K562 (cell line): ENCODE results near the gene RGS14. TPM values are rescaled to one million over a fixed set of nuclear protein-coding genes. Genes with fewer than 3 reads are reported as not detected.

Experiments used
- ELF1 ChIP-seq: fragments of 200-800 bp; sonication (Bioruptor generic); IDR thresholded peaks from 2 replicates; pipeline ENCODE4 v1.6.1; 2016; ENCODE audit warnings: missing genetic modification characterization, missing compliant biosample characterization
- HDAC8 ChIP-seq: fragments of 450-650 bp; IDR thresholded peaks from 2 replicates; pipeline ENCODE4 v1.6.1; 2016; ENCODE audit warnings: mild to moderate bottlenecking, missing genetic modification characterization, moderate library complexity, missing compliant biosample characterization
- KAT7 ChIP-seq: sonication (generic); formaldehyde crosslinking; IDR thresholded peaks from 2 replicates; pipeline ENCODE4 v1.8.0; 2022; ENCODE audit warnings: missing genetic modification reagents, mild to moderate bottlenecking, borderline replicate concordance
- MAZ ChIP-seq, 2 experiments: fragments of 450-650 bp in 1 of 2; sonication (generic) in 1 of 2; formaldehyde crosslinking; IDR thresholded peaks in 1 of 2; conservative IDR thresholded peaks in 1 of 2; 2 replicates each; pipeline versions ENCODE4 v1.4.0 to v1.5.0; 2020; ENCODE audit warnings: mild to moderate bottlenecking in 1 of 2, missing genetic modification reagents in 1 of 2
- NUFIP1 ChIP-seq: fragments of 450-650 bp; IDR thresholded peaks from 2 replicates; pipeline ENCODE4 v1.6.1; 2018; ENCODE audit not compliant: partially characterized antibody
- SMAD1 ChIP-seq: fragments of 150-350 bp; IDR thresholded peaks from 2 replicates; pipeline ENCODE4 v1.6.1; 2014; ENCODE audit warnings: low read length, low read depth; ENCODE audit not compliant: partially characterized antibody
- SREBF1 ChIP-seq: fragments of 150-350 bp; IDR thresholded peaks from 2 replicates; pipeline ENCODE4 v1.6.1; 2014; ENCODE audit warnings: antibody characterized with exemption, low read depth, low read length, borderline replicate concordance
- SUPT5H ChIP-seq: fragments of 450-650 bp; IDR thresholded peaks from 2 replicates; pipeline ENCODE4 v1.6.1; 2016
- TEAD1 ChIP-seq, 2 experiments: fragments of 450-650 bp in 1 of 2; sonication (generic) in 1 of 2; formaldehyde crosslinking; IDR thresholded peaks; 2 replicates each; pipeline versions ENCODE4 v1.4.0 to v1.8.0; 2020 to 2022; ENCODE audit warnings: mild to moderate bottlenecking in 2 of 2, missing genetic modification reagents in 1 of 2
- TFAM ChIP-seq: fragments of 250-450 bp; sonication (Bioruptor Pico); conservative IDR thresholded peaks from 2 replicates; pipeline ENCODE4 v1.5.0; 2021; ENCODE audit warnings: mild to moderate bottlenecking, moderate library complexity
- polyA plus RNA-seq, 8 experiments: library from polyadenylated mRNA; depleted of rRNA in 4 of 8; stranded (reverse) in 5 of 8; unstranded in 3 of 8; fragments of >200 nt; fragmentation: Nextera tagmentation in 2 of 8; fragmentation: Illumina TruSeq in 1 of 8; extraction: Ambion mirVana in 2 of 8; extraction: Trizol in 1 of 8; gene quantifications; 2 replicates each; pipeline versions ENCODE4 v1.2.1 to v1.2.3, GENCODE V29; 2011 to 2014; ENCODE audit warnings: inconsistent platforms in 1 of 8, missing spikeins in 1 of 8
- total RNA-seq, 7 experiments: library from RNA; depleted of rRNA in 6 of 7; stranded (reverse); fragments of >200 nt in 6 of 7; fragmentation: Illumina TruSeq in 2 of 7; extraction: Trizol in 2 of 7; gene quantifications; 2 replicates each; pipeline versions ENCODE4 v1.2.1 to v1.2.3, GENCODE V29; 2011 to 2021; ENCODE audit warnings: low replicate concordance in 1 of 7
- TF ChIP-seq, protein P1 (sequence below), 2 experiments: fragments of 150-350 bp in 1 of 2; IDR thresholded peaks; 2 replicates each; pipeline ENCODE4 v1.6.1; 2012 to 2016; ENCODE audit warnings: low read depth in 2 of 2, low read length in 2 of 2, mild to moderate bottlenecking in 1 of 2, moderate library complexity in 1 of 2
- TF ChIP-seq, protein P2 (sequence below): fragments of 450-650 bp; IDR thresholded peaks from 2 replicates; pipeline ENCODE4 v1.6.1; 2014; ENCODE audit warnings: low read depth, mild to moderate bottlenecking, moderate library complexity, borderline replicate concordance
- TF ChIP-seq, protein P3 (sequence below), 2 experiments: IDR thresholded peaks; 2 replicates each; pipeline ENCODE4 v1.6.1; 2012; ENCODE audit warnings: improper control_type of control experiment in 2 of 2, low read depth in 2 of 2, low read length in 2 of 2, borderline replicate concordance in 1 of 2
- TF ChIP-seq, protein P4 (sequence below): sonication (generic); formaldehyde crosslinking; IDR thresholded peaks from 2 replicates; pipeline ENCODE4 v1.4.0; 2020; ENCODE audit warnings: mild to moderate bottlenecking, missing genetic modification reagents

RGS14 gene
- total and polyA plus RNA-seq, 9 of the 15 experiments (the other 6 are each of a cell fraction or from before 2014, with no cell fraction given) = 0.28 to 75.9 (median 34.5) TPM

DNA sequence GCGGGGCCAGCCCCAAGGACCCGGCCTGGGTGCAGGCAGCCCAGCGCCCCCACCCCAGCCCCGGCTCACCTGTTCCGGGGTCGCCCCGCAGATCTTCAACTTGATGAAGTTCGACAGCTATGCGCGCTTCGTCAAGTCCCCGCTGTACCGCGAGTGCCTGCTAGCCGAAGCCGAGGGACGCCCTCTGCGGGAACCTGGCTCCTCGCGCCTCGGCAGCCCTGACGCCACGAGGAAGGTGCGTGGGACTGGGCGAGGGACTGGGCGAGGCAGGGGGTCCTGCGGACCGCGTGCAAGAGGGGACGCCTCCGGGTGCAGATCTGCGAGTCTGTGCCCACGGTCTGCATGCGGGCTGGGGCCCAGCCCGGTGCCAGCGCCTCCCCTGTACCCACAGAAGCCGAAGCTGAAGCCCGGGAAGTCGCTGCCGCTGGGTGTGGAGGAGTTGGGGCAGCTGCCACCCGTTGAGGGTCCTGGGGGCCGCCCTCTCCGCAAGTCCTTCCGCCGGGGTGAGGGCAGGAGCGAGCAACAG is 9.7 kb downstream of the RGS14 start (continued):
- TF ChIP-seq, protein P1, sequence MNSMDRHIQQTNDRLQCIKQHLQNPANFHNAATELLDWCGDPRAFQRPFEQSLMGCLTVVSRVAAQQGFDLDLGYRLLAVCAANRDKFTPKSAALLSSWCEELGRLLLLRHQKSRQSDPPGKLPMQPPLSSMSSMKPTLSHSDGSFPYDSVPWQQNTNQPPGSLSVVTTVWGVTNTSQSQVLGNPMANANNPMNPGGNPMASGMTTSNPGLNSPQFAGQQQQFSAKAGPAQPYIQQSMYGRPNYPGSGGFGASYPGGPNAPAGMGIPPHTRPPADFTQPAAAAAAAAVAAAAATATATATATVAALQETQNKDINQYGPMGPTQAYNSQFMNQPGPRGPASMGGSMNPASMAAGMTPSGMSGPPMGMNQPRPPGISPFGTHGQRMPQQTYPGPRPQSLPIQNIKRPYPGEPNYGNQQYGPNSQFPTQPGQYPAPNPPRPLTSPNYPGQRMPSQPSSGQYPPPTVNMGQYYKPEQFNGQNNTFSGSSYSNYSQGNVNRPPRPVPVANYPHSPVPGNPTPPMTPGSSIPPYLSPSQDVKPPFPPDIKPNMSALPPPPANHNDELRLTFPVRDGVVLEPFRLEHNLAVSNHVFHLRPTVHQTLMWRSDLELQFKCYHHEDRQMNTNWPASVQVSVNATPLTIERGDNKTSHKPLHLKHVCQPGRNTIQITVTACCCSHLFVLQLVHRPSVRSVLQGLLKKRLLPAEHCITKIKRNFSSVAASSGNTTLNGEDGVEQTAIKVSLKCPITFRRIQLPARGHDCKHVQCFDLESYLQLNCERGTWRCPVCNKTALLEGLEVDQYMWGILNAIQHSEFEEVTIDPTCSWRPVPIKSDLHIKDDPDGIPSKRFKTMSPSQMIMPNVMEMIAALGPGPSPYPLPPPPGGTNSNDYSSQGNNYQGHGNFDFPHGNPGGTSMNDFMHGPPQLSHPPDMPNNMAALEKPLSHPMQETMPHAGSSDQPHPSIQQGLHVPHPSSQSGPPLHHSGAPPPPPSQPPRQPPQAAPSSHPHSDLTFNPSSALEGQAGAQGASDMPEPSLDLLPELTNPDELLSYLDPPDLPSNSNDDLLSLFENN (IDR thresholded peaks at IDR 0.05; ENCODE audit: low read depth in 2 of 2, low read length in 2 of 2) = no peak
- TF ChIP-seq, protein P2, sequence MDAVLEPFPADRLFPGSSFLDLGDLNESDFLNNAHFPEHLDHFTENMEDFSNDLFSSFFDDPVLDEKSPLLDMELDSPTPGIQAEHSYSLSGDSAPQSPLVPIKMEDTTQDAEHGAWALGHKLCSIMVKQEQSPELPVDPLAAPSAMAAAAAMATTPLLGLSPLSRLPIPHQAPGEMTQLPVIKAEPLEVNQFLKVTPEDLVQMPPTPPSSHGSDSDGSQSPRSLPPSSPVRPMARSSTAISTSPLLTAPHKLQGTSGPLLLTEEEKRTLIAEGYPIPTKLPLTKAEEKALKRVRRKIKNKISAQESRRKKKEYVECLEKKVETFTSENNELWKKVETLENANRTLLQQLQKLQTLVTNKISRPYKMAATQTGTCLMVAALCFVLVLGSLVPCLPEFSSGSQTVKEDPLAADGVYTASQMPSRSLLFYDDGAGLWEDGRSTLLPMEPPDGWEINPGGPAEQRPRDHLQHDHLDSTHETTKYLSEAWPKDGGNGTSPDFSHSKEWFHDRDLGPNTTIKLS = peak; percentile 72; the same call in 1 of the 2 replicates
- TF ChIP-seq NUFIP1 = peak; percentile 68
- TF ChIP-seq HDAC8 = peak; percentile 79
- TF ChIP-seq KAT7 (CRISPR knock-in tag) = peak; percentile 80; the same call in 1 of the 2 replicates
- TF ChIP-seq SMAD1 = no peak
- peak; percentile 9 to 66 for TF ChIP-seq MAZ (CRISPR knock-in tag; conservative IDR thresholded peaks at IDR 0.05 in 1 of 2, IDR thresholded peaks at IDR 0.05 in 1 of 2)
- no peak for TF ChIP-seq SREBF1
- TF ChIP-seq ELF1 (tag) = peak; percentile 49; the same call in 1 of the 2 replicates
- TF ChIP-seq, protein P3, sequence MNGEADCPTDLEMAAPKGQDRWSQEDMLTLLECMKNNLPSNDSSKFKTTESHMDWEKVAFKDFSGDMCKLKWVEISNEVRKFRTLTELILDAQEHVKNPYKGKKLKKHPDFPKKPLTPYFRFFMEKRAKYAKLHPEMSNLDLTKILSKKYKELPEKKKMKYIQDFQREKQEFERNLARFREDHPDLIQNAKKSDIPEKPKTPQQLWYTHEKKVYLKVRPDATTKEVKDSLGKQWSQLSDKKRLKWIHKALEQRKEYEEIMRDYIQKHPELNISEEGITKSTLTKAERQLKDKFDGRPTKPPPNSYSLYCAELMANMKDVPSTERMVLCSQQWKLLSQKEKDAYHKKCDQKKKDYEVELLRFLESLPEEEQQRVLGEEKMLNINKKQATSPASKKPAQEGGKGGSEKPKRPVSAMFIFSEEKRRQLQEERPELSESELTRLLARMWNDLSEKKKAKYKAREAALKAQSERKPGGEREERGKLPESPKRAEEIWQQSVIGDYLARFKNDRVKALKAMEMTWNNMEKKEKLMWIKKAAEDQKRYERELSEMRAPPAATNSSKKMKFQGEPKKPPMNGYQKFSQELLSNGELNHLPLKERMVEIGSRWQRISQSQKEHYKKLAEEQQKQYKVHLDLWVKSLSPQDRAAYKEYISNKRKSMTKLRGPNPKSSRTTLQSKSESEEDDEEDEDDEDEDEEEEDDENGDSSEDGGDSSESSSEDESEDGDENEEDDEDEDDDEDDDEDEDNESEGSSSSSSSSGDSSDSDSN (IDR thresholded peaks at IDR 0.05; ENCODE audit: borderline replicate concordance in 1 of 2, low read depth in 2 of 2, low read length in 2 of 2) = peak in 1 of 2 experiments; percentile 37; a peak in 1 of 4 replicates
- TF ChIP-seq, protein P4, sequence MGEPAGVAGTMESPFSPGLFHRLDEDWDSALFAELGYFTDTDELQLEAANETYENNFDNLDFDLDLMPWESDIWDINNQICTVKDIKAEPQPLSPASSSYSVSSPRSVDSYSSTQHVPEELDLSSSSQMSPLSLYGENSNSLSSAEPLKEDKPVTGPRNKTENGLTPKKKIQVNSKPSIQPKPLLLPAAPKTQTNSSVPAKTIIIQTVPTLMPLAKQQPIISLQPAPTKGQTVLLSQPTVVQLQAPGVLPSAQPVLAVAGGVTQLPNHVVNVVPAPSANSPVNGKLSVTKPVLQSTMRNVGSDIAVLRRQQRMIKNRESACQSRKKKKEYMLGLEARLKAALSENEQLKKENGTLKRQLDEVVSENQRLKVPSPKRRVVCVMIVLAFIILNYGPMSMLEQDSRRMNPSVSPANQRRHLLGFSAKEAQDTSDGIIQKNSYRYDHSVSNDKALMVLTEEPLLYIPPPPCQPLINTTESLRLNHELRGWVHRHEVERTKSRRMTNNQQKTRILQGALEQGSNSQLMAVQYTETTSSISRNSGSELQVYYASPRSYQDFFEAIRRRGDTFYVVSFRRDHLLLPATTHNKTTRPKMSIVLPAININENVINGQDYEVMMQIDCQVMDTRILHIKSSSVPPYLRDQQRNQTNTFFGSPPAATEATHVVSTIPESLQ (CRISPR knock-in tag) = peak; percentile 99
- TF ChIP-seq TFAM (CRISPR knock-in tag) = no peak
- peak in 1 of 2 experiments; percentile 83; a peak in 1 of 4 replicates for TF ChIP-seq TEAD1 (CRISPR knock-in tag; IDR thresholded peaks at IDR 0.05)
- peak; percentile 37; the same call in 1 of the 2 replicates for TF ChIP-seq SUPT5H
